GM12878 (cell line): Measurements from ENCODE around the gene TSR3. TPM values are rescaled to one million over a fixed set of nuclear protein-coding genes. Genes with fewer than 3 reads are reported as not detected.

Experiments
- ATAC-seq: fragments of 200-7000 bp; cut with Tn5 transposase; 3 replicates; pipeline ENCODE4 v1.9.1; 2020; ENCODE audit warnings: mild to moderate bottlenecking, moderate library complexity
- BruUV-seq: library from RNA; stranded (reverse); fragments of 400-500 nt; replicated peaks from 2 replicates; lab custom pipeline; 2021; lab: Mats Ljungman, UMichigan
- CTCF ChIA-PET: fragments of 300-600 bp; sonication (Branson Sonifier 250); formaldehyde crosslinking; extraction: SDS; loops from one replicate; lab custom pipeline; 2021; ENCODE audit warnings: inconsistent platforms; lab: Yijun Ruan, JAX
- POLR2A ChIA-PET: fragments of 350-600 bp; formaldehyde crosslinking; extraction: SDS; loops from one replicate; lab custom pipeline; 2021; ENCODE audit warnings: inconsistent platforms; lab: Charles Lee
- RAD21 ChIA-PET: fragments of 300-600 bp; sonication (Branson Sonifier 250); formaldehyde crosslinking; loops from one replicate; lab custom pipeline; 2023; ENCODE audit warnings: antibody characterized with exemption; ENCODE audit not compliant: unreplicated experiment; lab: Charles Lee
- SMC1A ChIA-PET: fragments of 300-600 bp; sonication (Branson Sonifier 250); formaldehyde crosslinking; loops from one replicate; lab custom pipeline; 2023; ENCODE audit not compliant: unreplicated experiment, uncharacterized antibody; lab: Charles Lee
- DNase-seq: peaks from one replicate; pipeline ENCODE4 v3.0.0-alpha.2; 2011; ENCODE audit warnings: low read depth, low spot score
- FAIRE-seq: peaks from 3 replicates; lab custom pipeline; 2011; peaks lifted over from hg19 to GRCh38; lab: Jason Lieb, UNC
- H2AFZ ChIP-seq: 2 replicates; pipeline ENCODE4 v1.6.0; 2011; ENCODE audit warnings: low read depth, low read length, control low read depth; ENCODE audit not compliant: control insufficient read depth
- H3K27ac ChIP-seq: 2 replicates; pipeline ENCODE4 v1.5.1; 2011; ENCODE audit warnings: control low read depth; ENCODE audit not compliant: control insufficient read depth, insufficient read depth
- H3K27me3 ChIP-seq, 2 experiments: replicated peaks in 1 of 2; 2 replicates each; pipeline versions ENCODE4 v1.6.0 to v1.6.1; 2011; ENCODE audit warnings: low read length in 1 of 2; ENCODE audit not compliant: control insufficient read depth in 2 of 2, insufficient read depth in 2 of 2
- H3K36me3 ChIP-seq, 2 experiments: 2 replicates each; pipeline ENCODE4 v1.5.1; 2011; ENCODE audit warnings: low read length in 1 of 2; ENCODE audit not compliant: control insufficient read depth in 2 of 2, insufficient read depth in 2 of 2
- H3K4me1 ChIP-seq: 2 replicates; pipeline ENCODE4 v1.6.1; 2011; ENCODE audit warnings: mild to moderate bottlenecking, low read length, moderate library complexity, mixed read lengths; ENCODE audit not compliant: control insufficient read depth, insufficient read depth
- H3K4me2 ChIP-seq: 2 replicates; pipeline ENCODE4 v1.6.0; 2011; ENCODE audit warnings: control low read depth; ENCODE audit not compliant: control insufficient read depth, insufficient read depth
- H3K4me3 ChIP-seq: fragments of 200-600 bp; sonication (generic); 2 replicates; pipeline ENCODE4 v1.5.1; 2016
- H3K79me2 ChIP-seq: 2 replicates; pipeline ENCODE4 v1.6.0; 2011; ENCODE audit warnings: low read length; ENCODE audit not compliant: control insufficient read depth, insufficient read depth
- H3K9ac ChIP-seq: 2 replicates; pipeline ENCODE4 v1.8.0; 2011; ENCODE audit warnings: low read length, control low read depth, mixed read lengths; ENCODE audit not compliant: control insufficient read depth, insufficient read depth
- H3K9me3 ChIP-seq: replicated peaks from 3 replicates; pipeline ENCODE4 v1.5.1; 2011; ENCODE audit warnings: mild to moderate bottlenecking, low read length; ENCODE audit not compliant: control insufficient read depth, insufficient read depth
- H4K20me1 ChIP-seq: 2 replicates; pipeline ENCODE4 v1.6.0; 2011; ENCODE audit not compliant: control insufficient read depth, insufficient read depth
- CEBPZ ChIP-seq: fragments of 150-350 bp; IDR thresholded peaks from 2 replicates; pipeline ENCODE4 v1.6.1; 2016; ENCODE audit warnings: low read depth, low read length
- CHD1 ChIP-seq: IDR thresholded peaks from 2 replicates; pipeline ENCODE4 v1.6.1; 2012; ENCODE audit warnings: low read depth, low read length, improper control_type of control experiment
- EZH2 ChIP-seq: IDR thresholded peaks from 2 replicates; pipeline ENCODE4 v1.6.1; 2012; ENCODE audit warnings: low read depth, mild to moderate bottlenecking, control low read depth, inconsistent platforms, low read length, borderline replicate concordance; ENCODE audit not compliant: control insufficient read depth
- MTA2 ChIP-seq: fragments of 450-650 bp; IDR thresholded peaks from 2 replicates; pipeline ENCODE4 v1.6.1; 2016; ENCODE audit warnings: low read depth, mild to moderate bottlenecking, moderate library complexity
- MYB ChIP-seq: fragments of 150-350 bp; IDR thresholded peaks from 2 replicates; pipeline ENCODE4 v1.6.1; 2014; ENCODE audit warnings: mild to moderate bottlenecking, low read depth, low read length, borderline replicate concordance
- NRF1 ChIP-seq: conservative IDR thresholded peaks from 2 replicates; pipeline ENCODE4 v1.6.1; 2011; ENCODE audit warnings: mild to moderate bottlenecking, low read depth, low read length, improper control_type of control experiment
- PAX8 ChIP-seq: fragments of 450-650 bp; IDR thresholded peaks from 2 replicates; pipeline ENCODE4 v1.6.1; 2017; ENCODE audit warnings: mild to moderate bottlenecking, moderate library complexity
- POLR2A ChIP-seq: IDR thresholded peaks from 2 replicates; pipeline ENCODE4 v1.6.1; 2011; ENCODE audit warnings: low read depth, mild to moderate bottlenecking, low read length
- SMAD5 ChIP-seq: IDR thresholded peaks from 2 replicates; pipeline ENCODE4 v1.6.1; 2016; ENCODE audit warnings: antibody characterized with exemption, low read depth
- SRF ChIP-seq, 2 experiments: IDR thresholded peaks; 2 replicates each; pipeline ENCODE4 v1.6.1; 2011; ENCODE audit warnings: low read depth in 2 of 2, low read length in 2 of 2, mild to moderate bottlenecking in 1 of 2, moderate library complexity in 1 of 2
- TCF12 ChIP-seq: IDR thresholded peaks from 2 replicates; pipeline ENCODE4 v1.6.1; 2011; ENCODE audit warnings: low read depth, mild to moderate bottlenecking, low read length
- WGBS: methylation state at CpG from one replicate; pipeline ENCODE4 v1.1.6; 2016; ENCODE audit warnings: low lambda C conversion rate; ENCODE audit not compliant: insufficient replicate concordance, insufficient coverage; ENCODE audit errors: missing lambda C conversion rate; 5-methylcytosine and 5-hydroxymethylcytosine counted together
- in situ Hi-C: fragments of 300-500 bp; cut with MboI; formaldehyde crosslinking; loops from 9 replicates; pipeline ENCODE4 v1.14.3; 2018; ENCODE audit warnings: mixed read lengths
- intact Hi-C: fragments of 100-400 bp; cut with micrococcal nuclease; formaldehyde crosslinking; loops from one replicate; pipeline ENCODE4 v1.14.2; 2022; ENCODE audit not compliant: unreplicated experiment
- polyA plus RNA-seq, 11 experiments: library from polyadenylated mRNA; depleted of rRNA in 4 of 11; unstranded in 6 of 11; stranded (reverse) in 5 of 11; fragments of >200 nt; fragmentation: Nextera tagmentation in 4 of 11; fragmentation: Illumina TruSeq in 1 of 11; extraction: Ambion mirVana in 4 of 11; extraction: Trizol in 1 of 11; gene quantifications; 1 replicate in 1 of 11; 2 replicates in 10 of 11; pipeline versions ENCODE4 v1.2.1 to v1.2.3, GENCODE V29; 2011 to 2016; ENCODE audit warnings: inconsistent platforms in 2 of 11, missing spikeins in 2 of 11, low read depth in 1 of 11
- total RNA-seq, 4 experiments: library from RNA; depleted of rRNA in 3 of 4; stranded (reverse); fragments of >200 nt in 3 of 4; fragmentation: Illumina TruSeq in 1 of 4; extraction: Trizol in 1 of 4; gene quantifications; 2 replicates each; pipeline versions ENCODE4 v1.2.1 to v1.2.3, GENCODE V29; 2013 to 2021
- TF ChIP-seq, protein P1 (sequence below): IDR thresholded peaks from 2 replicates; pipeline ENCODE4 v1.6.1; 2011; ENCODE audit warnings: borderline replicate concordance, low read depth, mild to moderate bottlenecking, moderate library complexity, low read length; ENCODE audit not compliant: insufficient read depth, poor library complexity, severe bottlenecking

TSR3 gene
- total and polyA plus RNA-seq, 10 of the 15 experiments (the other 5 are each of a cell fraction or from before 2014, with no cell fraction given), result 3.4 to 108 (median 46.9) TPM

- Histone ChIP-seq H3K4me2 (no peak overlapping the region), H3K4me1 (no peaks in the 10 kb centered on the region), H4K20me1 (no peaks in the 10 kb centered on the region), H3K9me3 (no peaks in the 10 kb centered on the region), H3K4me3 (no peak overlapping the region), H3K27me3 (no peaks in the 10 kb centered on the region), H3K27ac (no peak overlapping the region), H3K79me2 (no peaks in the 10 kb centered on the region), H2AFZ (no peak overlapping the region), H3K9ac (no peak overlapping the region), H3K36me3 (no peaks in the 10 kb centered on the region; a peak in 2 of 4 replicates)
- ChIA-PET RAD21 (no interaction called here), CTCF (no interaction called here), SMC1A (no interaction called here), POLR2A (no interaction called here)
- no peak for DNase-seq
- BruUV-seq, result no TSS peak
- TF ChIP-seq POLR2A (peak; percentile 44), NRF1 (no peak), SRF (IDR thresholded peaks at IDR 0.05; ENCODE audit: low read depth in 2 of 2, low read length in 2 of 2) (no peak), PAX8 (no peak)
- TF ChIP-seq, protein P1, sequence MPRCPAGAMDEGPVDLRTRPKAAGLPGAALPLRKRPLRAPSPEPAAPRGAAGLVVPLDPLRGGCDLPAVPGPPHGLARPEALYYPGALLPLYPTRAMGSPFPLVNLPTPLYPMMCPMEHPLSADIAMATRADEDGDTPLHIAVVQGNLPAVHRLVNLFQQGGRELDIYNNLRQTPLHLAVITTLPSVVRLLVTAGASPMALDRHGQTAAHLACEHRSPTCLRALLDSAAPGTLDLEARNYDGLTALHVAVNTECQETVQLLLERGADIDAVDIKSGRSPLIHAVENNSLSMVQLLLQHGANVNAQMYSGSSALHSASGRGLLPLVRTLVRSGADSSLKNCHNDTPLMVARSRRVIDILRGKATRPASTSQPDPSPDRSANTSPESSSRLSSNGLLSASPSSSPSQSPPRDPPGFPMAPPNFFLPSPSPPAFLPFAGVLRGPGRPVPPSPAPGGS, result no peak
- in situ Hi-C loops (no loop called here), intact Hi-C loops (no loop called here)
- ATAC-seq, result no peak
- WGBS, result 94% methylated on average over 38 of the region's 38 CpGs
- FAIRE-seq, result no peak
Measured at GRCh38 chr16:1398826-1399581, 47.3 kb upstream of the TSR3 start.

GRCh38 chr16:1398351-1398750 lies 46.7 kb upstream of the TSR3 start:
- intact Hi-C loops, result no loop called here
- Histone ChIP-seq H3K79me2 (no peaks in the 10 kb centered on the region), H3K9me3 (no peaks in the 10 kb centered on the region), H3K4me1 (no peaks in the 10 kb centered on the region), H4K20me1 (no peaks in the 10 kb centered on the region), H3K27ac (no peak overlapping the region), H3K27me3 (no peaks in the 10 kb centered on the region), H2AFZ (no peak overlapping the region), H3K9ac (no peak overlapping the region), H3K4me3 (no peak overlapping the region), H3K36me3 (no peaks in the 10 kb centered on the region; a peak in 2 of 4 replicates), H3K4me2 (no peak overlapping the region)
- RAD21 ChIA-PET, result no interaction called here
- in situ Hi-C loops, result no loop called here
- ATAC-seq (no peak), DNase-seq (no peak), FAIRE-seq (no peak)
- SMC1A ChIA-PET, result no interaction called here
- POLR2A ChIA-PET, result no interaction called here
- no TSS peak for BruUV-seq
- WGBS, result 88% methylated on average over 9 of the region's 9 CpGs
- CTCF ChIA-PET, result no interaction called here
- no peak for TF ChIP-seq MTA2
- no peak for TF ChIP-seq MYB
- no peak for TF ChIP-seq CEBPZ
- TF ChIP-seq CHD1, result no peak
- TF ChIP-seq TCF12, result no peak
- TF ChIP-seq EZH2, result no peak
- TF ChIP-seq SMAD5, result no peak
